NCI-H128 (cell line): Measurements from ENCODE around the gene CREB5.
"Not testable (repeated sequence)": the region's sequence is repeated elsewhere in the genome, so short reads cannot be mapped to it uniquely, and the experiment has no call there.

ENCODE experiments used
- DNase-seq: peaks from one replicate; lab custom pipeline; 2025; ENCODE audit not compliant: unreplicated experiment; lab: John Stamatoyannopoulos, UW

CREB5 gene

GRCh38 chr7:28800150-28800549, 387.8 kb downstream of the CREB5 start:
- no peak for DNase-seq

DNA sequence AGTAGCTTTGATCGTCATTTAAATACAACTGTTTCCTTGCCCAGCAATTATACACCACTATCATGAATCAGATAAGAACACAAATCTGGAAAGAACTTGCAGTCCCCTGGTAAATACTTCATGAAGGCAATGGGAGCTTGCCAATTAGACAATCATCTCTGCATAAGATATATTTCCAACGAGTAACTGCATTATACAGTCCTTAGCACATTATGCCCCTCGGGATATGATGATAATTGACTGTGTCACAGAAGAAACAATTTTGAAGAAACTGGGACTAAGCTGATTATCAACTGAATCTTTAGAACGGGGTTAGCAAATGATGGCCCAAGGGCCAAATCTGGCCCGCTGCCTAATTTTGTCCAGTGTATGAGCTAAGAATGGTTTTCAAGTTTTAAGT, 390.1 kb downstream of the CREB5 start:
- DNase-seq = no peak

DNA sequence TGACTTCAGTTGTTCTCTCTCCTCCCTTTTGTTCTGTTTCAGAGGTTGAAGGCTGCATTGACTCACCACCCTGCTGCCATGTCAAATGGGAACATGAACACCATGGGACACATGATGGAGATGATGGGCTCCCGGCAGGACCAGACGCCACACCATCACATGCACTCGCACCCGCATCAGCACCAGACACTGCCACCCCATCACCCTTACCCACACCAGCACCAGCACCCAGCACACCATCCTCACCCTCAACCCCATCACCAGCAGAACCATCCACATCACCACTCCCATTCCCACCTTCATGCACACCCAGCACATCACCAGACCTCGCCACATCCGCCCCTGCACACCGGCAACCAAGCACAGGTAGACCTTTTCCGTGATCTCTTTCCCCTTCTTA, 391.8 kb downstream of the CREB5 start:
- DNase-seq = no peak

DNA sequence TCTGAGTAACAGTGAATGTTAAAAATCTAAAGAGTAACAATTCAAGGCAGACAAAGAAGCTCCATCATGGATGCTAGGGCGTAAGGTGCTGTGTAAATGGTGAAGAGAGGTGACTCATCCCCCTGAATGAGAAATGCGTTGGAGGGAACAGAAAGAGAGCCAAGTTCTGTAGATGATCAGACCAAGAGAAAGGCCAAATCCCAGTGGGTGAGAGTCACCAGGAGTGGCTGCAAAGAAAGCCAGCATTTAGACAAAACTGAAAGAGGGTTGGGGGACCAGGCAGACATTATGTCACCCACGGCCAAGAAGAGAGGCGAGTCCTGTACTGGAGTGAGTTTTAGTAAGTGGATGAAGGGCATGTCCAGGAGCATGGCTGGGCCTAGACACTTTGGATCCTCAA, 392.7 kb downstream of the CREB5 start:
- DNase-seq = no peak

DNA sequence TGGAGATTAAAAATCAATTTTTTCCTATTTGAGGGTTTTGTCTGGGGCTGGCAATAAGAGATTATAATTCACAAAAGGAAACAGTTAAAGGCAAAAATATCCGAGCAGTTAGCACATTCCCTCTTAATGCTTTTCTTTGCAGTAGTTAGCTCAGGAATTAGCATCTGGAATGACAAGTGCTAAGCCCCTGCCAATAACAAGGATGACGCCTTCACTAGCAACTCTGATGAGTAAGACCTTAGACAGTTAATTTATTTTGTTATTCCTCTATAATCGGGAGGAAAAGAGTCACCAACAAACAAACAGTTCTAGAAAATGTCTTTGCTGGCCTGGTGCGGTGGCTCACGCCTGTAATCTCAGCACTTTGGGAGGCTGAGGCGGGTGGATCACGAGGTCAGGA, 394.5 kb downstream of the CREB5 start:
- DNase-seq = no peak

DNA sequence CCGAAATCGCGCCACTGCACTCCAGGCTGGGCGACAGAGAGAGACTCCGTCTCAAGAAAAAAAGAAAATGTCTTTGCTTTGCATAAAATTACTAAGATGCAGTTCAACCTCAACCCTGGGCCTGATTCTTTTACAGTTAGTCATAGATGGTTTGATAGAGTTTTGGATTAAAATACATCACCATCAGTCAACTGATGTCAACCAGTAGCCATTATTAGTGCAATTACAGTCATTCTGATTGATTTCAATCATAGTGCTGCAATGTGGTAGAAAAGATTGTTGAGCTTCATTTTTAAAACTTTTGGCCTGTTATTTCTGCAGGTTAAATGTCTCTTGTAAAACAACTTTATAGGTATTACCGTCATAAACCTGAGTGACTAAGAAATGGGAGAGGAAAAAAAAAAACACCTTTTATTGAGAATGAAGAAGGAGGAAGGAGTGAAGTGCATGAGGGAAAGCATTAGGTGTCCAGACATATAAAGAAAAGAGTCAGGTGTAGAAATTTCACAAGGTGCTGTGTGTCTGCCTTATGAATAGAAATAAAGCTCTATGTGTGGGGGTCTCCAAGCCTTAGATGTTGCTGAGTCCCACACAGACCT, 395.2 kb downstream of the CREB5 start:
- no peak for DNase-seq

- no peak for DNase-seq
Measured at GRCh38 chr7:28808796-28809533, 396.6 kb downstream of the CREB5 start.

DNA sequence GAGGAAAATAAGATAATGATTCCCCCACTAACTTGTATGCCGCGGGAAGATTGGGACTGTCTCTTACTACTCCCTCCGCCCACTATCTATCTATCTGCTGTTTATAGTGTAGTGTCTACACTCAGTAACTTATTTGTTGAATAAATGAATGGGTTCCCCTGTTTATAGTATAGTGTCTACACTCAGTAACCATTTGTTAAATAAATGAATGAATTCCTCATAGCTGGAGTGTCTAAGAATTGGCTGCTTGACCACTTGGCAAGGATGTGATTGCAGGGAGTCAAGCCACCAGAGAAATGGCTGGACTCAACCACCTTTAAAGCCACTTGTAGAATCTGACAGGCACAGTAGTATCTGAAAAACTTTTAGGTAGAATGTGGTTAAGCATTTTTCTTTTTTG, 398.7 kb downstream of the CREB5 start:
- DNase-seq = no peak

DNA sequence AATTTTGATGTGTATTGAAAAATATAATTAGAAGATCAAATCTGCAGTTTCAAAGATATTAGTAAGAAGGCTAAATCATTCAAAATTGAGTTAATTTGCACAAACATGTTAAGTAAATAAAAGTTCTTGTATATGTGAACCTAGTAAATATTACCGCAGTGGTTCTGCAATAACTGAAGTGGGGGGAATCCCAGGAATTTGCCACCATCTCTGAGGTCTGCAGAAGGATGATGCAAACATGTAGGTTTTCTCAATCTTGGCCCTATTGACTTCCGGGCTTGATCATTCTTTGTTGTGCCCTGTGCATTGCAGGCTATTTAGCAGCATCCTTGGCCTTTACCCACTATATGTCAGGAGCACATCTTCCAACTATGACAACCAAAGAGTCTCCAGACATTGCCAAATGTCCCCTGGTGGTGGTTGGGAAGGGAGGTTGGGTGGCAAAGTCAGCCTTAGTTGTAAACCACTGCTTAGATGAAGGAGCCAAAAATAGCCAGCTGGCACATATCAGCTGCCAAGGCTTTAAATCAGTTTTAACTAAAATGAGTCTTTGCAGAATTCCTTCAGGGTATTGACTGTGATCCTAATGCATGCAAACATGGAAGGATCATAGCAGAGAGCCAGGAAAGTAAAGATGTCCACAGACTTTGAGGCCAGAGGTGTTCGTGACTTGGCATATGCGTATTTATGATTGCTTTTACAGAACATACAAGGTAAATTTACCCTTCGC, 399.5 kb downstream of the CREB5 start:
- no peak for DNase-seq

GRCh38 chr7:28812616-28813015, 400.3 kb downstream of the CREB5 start:
- no peak for DNase-seq

- peak; percentile 42 for DNase-seq
Measured at GRCh38 chr7:28813243-28813962, 401.1 kb downstream of the CREB5 start.

- no peak for DNase-seq
Measured at GRCh38 chr7:28815369-28815927, 403.1 kb downstream of the CREB5 start.

DNA sequence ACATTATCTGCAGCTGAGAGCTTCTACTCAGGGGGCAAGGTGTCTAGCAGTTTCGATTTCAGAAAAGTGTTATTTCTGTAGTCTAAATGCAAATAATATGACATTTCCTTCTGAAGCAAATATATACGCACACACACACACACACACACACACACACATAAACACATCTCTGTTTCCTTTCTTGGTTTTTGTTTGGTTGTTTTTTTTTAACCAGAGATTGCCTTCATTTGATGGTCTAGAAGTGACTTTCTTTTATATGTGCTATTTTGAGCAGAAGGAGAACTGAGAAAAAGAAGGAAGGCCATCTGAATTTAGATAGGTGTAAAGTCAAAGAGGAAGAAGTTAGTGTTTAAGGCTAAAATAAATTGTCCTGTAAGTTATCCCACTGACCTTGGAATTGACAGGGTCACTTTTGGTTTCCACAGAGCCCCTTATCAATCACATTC, 403.6 kb downstream of the CREB5 start:
- no peak for DNase-seq

DNA sequence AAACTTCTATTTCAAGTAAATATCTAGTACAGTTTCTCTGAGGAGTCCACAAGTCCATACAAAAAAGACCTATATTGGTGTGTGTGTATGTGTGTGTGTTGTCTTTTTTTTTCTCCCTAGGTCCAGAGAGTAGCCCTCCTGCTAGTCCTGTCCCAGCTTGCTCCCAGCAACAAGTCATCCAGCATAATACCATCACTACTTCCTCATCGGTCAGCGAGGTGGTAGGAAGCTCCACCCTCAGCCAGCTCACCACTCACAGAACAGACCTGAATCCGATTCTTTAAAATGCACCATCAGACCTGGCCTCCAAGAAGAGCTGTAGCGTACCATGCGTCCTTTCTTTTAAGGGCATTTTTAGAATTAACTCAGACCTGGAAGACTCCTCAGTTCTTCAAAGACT, 406.7 kb downstream of the CREB5 start:
- DNase-seq = no peak

GRCh38 chr7:28823582-28823981, 411.3 kb downstream of the CREB5 start:
- DNase-seq = no peak

DNA sequence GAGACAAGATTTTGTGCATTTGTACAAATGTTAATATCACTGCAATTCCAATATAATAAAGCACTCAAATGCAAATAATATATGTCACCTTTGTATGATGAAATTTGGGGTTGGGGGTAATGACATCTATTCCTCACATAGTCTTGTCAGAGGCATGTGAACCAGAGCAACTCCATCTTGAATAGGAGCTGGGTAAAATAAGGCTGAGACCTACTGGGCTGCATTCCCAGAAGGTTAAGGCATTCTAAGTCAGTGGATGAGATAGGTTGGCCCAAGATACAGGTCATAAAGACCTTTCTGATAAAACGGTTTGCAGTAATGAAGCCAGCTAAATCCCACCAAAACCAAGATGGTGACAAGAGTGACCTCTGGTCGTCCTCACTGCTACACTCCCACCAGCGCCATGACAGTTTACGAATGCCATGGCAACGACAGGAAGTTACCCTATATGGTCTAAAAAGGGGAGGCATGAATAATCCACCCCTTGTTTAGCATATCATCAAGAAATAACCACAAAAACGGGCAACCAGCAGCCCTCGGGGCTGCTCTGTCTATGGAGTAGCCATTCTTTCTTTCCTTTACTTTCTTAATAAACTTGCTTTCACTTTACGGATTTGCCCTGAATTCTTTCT, 413.6 kb downstream of the CREB5 start:
- not testable (repeated sequence) for DNase-seq

DNA sequence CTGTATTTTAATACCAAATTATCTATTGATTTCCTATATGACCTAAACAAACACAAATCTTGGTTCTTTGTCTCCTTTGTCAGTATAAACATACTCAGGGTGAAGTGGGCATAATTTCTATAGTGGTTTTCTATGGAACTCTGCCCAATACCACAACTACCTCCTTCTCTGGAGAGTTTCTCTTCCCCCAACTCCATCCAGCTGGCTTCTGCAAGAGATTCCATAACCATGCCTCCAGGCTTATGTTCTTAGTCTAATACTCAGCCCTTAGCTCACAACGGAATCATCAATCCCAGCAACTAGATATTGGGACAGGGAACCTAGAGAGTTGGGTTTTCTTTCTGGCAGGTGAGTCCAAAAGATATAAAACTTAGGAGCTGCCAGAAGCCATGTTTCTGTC, 418.5 kb downstream of the CREB5 start:
- DNase-seq = no peak

DNA sequence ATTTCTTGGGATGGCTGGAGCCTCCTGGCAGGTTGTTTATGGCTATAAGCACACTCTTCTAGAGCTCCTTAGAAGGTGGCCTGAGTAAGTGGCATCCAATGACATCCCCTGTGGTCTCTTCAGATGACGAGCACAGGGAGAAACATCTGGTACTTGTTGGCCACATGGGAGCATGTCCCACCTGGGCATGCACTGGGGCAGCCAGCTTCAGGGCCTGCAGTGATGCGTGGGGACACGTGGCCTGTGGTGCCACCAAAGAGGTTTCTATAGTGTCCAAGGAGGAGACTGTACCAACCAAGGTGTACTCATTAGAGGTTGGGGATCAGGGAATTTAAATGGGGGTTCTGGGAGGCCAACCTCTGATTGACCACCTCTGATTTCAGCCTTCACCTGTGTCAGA, 420.4 kb downstream of the CREB5 start:
- DNase-seq = no peak

GRCh38 chr7:28835800-28836199, 423.5 kb downstream of the CREB5 start:
- no peak for DNase-seq

GRCh38 chr7:28836716-28837115, 424.4 kb downstream of the CREB5 start:
- no peak for DNase-seq

DNA sequence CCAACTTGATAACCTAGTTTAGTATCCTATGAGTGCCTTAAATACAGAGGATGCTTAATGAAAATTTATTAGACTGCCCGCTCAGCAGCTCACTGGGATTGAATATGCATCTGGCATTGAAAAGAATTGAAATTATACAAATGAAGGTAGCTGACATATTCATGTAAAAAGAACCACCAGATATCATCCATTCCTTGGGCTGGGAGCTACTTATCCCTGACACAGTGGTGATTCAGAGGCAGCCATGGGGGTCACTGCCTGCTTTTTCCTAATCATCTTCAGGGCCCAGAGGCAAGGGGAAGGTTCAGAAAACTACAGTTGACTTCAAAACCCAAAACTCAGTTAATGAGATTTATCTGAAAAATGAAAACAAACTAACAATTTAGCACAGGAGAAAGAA, 424.9 kb downstream of the CREB5 start:
- DNase-seq = no peak
